Fibroblast of the conjunctiva (primary cell): ENCODE results near the gene LONRF2.

Experiments used
- DNase-seq: peaks from one replicate; pipeline ENCODE4 v3.0.0-alpha.2; 2010; ENCODE audit warnings: low read depth

LONRF2 gene

DNA sequence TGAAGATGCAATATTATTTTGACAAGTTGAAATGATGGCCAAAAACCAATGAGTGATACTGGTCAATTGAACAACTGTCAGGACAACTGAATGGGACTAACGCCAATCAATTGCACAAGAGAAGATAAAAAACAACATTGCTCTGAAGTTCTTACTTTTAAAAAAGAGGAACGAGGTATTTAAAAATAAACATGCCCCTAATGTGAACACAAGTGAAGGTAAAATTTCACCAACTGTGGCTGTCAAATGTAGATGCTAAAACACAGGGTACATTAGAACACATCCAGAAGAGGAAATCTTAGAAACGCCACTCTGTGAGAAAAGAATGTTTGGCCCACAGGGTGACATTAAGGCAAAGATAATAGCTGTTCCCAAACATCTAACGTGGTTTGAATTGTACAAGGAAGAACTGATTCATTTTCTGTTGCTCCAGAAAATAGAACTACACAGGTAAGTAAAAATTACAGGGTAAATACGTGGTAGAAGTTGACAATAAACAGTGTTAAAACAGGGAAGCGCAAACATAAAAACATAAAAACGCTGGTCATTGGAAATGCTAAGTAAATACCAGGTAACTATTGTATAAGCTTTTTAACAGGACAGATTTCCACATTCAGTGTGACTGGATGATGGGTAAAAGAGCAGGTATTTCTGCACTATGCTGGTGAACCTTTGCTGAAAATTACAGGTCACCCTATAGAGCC lies 20.3 kb downstream of the LONRF2 start:
- DNase-seq: no peak

DNA sequence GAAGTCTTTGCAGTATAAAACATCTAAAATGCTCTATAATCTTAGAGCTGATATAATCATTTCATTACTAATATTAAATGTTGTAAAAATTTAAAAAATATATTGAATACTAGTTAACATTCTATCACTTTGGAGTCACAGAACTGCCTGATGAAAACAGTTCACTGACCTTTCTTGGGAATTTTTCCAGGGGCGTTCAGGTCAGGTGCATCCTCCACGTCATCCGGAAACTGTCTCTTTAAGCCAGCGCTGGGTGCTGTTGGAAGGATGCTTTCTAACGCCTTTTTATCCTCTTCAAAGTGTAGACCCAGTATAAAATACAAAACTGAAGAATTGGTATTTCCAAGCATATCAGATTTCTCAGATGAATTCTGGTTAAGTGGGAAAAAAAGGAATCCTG lies 22.8 kb downstream of the LONRF2 start:
- DNase-seq: no peak

DNA sequence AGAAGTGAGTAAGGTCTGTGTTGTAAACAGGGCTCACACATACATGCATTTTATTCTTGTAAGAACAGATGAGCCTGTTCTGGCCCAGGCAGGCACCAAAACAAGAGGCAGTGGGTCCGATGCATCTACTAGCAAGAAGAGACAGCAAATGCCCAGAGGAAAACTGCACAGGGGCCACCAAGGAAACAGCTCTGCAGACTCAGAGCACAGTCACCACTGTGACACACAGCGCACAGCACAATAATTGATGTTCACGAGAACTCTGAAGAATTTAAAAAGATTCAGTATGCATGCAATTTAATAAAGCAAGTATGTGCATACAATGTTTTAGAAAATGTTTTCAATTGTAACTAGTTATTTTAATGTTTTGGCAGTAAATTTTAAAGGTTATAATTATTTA lies 24.8 kb downstream of the LONRF2 start:
- DNase-seq: no peak

DNA sequence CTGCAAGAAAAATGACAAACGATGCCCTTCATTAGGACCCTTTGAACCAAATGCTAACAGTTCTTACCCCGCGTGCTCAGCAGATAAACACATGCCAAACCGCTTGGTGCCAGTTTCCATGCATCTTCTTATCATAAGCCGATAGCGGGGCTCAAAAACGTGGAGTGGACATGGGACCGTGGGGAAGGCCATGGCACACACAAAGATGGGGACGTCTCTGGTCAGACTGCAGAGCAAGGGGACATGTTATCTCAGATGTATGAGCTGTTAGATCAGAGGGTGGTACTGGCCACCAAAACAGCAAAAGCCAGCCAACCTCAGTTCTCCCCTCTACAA lies 28.2 kb downstream of the LONRF2 start:
- no peak for DNase-seq

DNA sequence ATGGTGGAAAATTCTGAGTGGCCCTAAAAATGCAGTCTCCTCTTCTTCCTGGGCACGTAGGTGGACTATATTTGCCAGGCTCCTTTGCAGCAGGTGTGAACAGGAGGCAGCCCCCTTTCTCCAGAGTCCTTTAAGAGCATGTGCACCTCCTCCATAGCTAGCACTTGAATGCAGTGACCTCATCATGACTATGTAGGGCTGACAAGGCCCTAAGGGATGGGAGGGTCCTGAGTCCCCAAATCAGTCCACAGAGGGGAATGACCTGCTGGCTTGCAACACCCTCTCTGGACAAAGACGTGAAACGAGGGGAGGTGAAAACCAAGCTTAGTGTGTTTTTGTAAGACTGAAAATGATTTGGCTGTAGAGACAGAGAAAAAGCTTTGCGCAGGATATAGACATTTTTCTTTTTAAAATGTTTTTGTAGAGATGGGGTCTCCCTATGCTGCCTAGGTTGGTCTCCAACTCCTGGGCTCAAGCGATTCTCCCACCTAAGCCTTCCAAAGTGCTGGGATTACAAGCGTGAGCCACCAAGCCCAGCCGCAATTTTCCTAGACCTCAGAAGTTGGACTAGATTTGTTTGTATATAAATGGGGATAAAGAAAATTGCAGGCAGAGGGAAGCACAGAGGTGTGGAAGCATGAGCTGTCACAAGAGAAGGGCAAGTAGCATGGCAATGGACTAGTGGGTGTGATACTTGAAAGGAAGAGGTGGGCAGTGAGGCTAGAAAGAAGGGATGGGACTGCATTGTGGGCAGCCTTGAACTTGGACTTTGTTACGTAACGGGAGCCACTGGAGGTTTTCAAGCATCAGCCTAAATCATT lies 28.8 kb downstream of the LONRF2 start:
- DNase-seq: no peak

DNA sequence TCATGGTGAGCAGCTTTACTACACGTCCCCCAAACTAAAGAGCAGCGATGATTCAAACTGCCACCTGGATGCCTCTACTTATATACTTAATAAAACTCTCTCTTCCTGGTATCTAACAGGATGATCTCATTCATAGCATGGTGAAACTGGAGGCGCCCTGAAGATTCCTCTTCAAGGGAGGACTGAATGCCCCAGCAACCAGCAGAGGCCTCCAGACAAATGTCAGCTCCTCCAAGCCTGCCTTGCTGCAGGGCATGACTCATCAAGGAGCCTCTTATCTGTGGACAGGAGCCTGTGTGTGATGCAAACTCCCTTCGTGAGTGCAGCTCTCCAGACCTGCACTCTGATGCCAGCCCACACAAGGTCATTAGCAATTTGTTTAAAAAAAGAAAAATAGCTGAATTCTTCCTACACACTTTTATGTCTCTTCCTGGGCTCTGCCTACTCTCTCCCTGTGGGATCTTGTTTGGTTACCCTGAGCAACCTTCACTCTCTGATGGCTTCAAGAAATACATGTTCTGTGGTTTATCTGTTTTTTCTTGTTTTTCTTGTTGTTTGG lies 30.2 kb downstream of the LONRF2 start:
- no peak for DNase-seq

DNA sequence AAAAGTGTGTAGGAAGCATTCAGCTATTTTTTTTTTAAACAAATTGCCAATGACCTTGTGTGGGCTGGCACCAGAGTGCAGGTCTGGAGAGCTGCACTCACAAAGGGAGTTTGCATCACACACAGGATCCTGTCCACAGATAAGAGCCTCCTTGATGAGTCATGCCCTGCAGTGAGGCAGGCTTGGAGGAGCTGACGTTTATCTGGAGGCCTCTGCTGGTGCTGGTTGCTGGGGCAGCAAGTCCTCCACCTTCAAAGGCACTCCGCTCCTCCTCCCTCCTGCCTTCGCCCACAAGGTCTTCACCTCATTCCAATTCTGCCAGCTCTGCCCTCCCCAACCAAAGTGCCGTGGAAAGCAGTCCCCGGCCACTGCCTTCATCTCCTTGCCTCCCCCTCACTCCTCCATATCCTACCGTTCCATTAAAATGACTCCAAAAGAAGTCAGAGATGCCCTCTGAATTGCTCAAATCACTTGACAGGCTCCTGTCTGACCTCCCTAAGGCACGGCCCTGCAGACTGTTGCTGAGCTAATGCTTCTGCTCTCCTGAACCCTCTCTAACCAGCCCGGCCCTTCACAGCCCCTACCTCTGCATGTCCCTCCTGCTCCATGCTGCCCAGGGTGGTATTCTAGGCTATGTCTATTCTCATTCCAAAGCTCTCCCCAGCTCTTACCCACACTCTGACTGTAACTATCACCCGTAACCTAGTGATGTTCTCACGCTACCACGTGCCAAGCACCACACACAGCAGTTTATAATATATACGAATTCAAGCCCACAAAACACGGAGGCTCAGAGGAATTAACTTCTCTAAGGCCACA lies 30.9 kb downstream of the LONRF2 start:
- DNase-seq: peak; percentile 73

DNA sequence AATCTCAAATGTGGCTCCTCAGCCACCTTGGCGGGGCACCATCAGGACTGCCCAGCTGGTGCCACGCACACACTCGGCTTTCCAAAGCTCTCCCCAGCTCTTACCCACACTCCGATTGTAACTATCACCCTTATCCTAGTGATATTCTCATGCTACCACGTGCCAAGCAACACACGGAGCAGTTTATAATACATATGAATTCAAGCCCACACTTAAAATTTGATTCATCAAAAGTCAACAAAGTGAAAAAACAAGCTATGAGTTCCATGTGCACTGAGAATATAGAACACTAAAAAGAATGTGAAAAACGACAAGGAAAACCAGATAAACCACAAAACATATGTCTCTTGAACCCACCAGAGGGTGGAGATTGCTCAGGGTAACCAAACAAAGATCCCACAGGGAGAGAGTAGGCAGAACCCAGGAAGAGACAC lies 31.6 kb downstream of the LONRF2 start:
- no peak for DNase-seq

DNA sequence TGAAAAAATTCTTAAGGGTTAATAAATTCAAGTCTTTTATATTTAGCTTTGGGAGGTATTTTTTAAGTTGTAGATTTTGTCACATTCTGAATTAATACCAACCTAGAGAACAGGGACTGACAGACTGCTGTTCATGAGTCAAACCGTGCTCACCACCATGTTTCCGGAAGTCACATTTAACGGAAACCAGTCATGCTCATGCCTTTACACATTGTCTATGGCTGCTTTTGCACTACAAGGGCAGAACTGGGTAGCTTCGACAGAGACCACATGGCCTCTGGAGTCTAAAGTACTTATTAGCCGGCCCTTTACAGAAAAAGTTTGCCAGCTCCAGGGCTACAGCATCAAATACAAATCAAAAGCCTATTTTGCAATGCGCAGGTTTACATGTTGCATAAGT lies 33.3 kb downstream of the LONRF2 start:
- no peak for DNase-seq

DNA sequence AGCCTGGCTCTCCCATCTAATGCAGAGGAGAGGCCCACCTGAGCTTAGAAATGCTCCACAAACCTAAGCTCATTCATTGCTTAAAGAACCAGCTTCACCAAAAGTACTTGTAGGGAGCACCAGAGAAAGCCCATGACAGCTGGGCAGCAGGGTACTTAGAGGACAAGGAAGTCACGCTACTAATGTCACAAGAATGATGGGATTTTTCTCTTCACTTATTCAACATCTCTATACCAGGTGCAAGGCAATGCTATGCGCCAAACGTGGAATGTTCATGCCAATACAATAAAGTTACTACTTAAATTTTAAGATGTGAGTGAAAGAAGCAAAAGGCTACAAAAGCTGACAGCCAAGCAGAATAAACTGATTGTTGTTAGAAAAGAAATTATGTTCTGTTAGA lies 36.0 kb downstream of the LONRF2 start:
- DNase-seq: no peak

DNA sequence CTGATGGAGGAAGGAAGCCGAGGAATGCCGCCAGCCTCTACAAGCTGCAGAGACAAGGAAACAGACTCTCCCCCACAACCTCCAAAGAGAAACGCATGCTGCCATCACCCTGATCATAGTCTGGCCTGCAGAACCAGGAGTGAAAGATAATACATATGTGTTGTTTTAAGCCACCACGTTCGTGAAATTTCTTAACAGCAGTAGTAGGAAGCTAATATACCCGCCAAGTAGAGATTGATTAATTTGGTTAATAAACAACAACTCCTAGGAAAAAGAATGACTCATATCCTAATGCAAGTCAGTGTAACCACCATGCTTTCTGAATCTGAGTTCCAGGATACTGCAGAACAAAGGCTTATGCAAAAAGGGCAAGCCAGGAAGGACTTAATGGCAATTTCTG lies 36.6 kb downstream of the LONRF2 start:
- no peak for DNase-seq

DNA sequence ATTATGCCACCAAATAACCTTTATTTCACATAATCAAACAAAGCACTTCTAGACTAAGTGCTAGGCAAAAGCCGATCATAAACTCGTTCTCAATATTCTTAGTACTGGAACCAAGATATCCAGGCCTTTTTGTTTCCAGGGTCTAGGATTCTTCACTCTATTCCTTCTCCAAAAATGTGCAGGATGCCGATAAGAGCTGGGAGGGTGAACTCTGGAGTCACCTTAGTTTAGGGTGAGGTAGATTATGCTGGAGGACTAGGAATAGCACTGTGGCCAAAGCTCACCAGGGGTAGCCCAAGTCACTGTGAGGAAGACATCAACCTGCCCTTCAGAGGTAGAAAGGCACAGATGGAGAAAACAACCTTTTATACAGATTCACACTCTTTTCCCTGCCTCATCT lies 37.3 kb downstream of the LONRF2 start:
- no peak for DNase-seq

DNA sequence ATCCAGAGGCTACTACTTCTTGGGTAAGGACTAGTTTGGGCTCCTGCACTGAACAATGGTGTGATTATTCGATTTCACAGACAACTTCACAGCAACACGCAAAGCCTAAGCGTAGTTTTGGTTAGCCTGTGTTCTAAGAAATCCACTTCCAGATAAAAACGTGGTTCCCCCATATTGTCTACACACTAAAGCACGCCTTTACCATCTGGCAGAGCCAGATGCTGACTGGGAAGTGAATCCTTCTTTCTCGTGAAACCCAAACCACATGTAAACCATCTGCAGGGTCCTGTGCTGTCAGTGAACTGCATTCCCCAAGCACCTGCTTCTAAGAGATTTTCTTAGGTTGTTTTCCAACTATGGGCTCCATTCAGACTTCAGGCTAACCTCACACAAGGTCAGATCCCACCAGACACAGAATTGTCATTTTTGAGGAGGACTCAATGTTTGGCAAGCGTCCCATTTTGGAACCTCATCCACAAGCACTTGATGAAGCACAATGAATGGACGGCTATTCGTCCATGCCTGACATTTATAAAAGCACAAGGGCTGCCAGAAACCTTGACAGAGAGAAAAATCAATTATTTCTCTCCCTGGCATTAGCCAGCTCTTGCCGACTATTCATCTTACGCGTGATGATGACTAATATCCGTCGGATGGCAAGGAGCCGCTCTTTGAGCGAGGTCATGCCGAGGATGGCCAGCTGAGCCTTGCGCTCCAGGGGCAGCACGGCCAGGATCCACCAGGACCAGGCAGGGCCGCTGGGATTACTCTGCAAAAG lies 38.4 kb downstream of the LONRF2 start:
- no peak for DNase-seq

DNA sequence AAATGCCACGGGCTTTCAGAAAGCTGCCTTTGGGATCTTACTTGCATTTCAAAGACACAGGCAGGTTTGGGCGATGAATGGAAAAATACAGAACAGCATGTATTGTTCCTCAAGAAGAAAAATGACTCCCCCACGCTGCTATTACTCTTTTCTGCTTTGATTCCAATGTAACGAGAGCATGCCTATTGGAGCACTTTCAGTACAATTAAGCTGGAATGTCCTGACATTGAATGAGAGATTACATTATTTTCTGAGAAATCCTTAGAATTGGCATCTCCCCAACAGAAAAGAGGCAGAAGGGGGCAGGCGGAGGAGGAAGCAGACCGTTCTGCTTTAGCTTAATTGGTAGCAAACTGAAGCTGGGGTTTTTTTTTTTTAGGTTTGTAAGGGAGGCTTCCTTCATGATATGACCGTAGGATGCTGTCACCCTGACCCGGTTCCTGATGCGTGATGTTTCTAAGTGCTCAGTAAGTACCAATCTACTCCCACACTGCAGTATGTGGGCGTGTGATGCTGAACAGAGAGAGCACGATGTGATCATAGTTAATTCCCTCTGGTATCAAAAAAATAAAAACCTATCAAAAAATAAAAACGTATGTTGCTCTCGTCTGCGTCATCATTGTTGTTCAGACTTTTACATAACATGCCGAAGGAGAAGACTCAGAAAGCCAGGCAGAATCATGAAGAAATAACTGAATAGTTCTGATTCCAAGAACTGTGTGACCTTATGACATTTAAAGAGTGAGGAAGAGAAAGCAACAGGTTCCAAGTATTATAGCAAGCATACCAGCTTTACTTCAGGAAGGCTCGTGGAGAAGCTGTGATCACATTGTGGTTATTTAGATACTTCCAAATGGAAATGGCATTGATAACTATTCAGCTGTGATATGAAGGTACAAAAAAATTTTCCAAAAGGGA lies 40.5 kb downstream of the LONRF2 start:
- no peak for DNase-seq

DNA sequence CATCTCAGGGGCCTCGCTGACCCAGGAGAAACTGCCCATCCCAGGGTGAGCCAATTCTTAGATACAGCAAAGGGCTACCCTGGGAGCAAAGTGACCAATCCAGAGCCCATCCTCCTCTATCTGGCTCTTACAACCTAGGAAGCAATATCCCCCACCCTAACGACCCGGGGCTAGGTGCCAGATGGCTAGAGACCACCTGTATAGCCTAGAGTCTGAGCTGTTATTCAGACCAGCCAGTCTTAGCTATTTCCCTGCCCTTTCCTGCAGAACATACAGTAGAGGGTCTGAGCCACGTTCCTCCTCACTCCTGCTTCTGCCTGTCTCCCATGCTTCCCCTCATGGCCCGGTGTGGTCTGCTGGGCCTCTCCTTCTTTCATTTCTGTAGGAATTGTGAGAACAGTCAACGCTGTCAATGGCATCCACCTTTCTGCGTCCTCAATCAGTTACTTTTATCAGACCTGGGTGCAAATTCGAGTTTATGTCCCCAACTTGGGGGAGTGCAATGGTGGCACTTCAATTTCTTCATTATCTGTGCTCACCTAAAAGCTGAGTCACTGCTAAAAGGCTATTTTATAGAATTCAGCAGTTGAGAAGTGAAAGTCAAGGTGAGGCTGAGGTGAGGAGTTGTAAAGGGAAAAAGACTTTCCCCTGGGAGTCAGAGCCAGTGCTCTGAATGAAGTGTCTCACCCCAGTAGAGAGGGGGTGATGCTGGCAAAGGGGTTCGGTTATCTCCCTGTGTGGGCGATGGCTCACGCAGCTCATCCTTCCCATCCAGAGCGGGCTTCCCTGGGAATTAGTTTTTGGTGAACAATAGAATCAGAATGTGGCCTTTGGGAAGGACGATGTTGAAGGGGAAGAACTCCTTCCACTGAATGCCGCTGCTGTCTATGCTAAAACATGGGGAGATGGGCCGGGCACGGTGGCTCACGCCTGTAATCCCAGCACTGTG lies 42.4 kb downstream of the LONRF2 start:
- DNase-seq: no peak

DNA sequence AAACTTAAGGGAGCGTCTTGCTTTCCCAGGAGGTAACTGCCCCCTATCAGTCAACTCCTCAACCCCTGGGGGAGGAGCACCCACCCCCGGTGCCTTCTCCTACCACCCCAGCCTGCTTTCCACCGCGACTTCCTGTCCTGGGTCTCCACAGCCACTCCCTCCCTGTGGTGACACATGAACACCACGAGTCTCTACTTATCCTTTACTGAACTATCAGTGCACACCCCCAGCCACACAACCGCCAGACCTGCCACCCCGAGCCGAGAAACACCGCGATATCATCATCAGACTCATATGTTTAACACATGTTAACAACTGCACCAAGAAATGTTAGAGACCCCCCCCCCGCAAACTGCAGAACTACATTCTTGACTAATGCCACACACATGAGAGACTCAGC lies 43.3 kb downstream of the LONRF2 start:
- no peak for DNase-seq

DNA sequence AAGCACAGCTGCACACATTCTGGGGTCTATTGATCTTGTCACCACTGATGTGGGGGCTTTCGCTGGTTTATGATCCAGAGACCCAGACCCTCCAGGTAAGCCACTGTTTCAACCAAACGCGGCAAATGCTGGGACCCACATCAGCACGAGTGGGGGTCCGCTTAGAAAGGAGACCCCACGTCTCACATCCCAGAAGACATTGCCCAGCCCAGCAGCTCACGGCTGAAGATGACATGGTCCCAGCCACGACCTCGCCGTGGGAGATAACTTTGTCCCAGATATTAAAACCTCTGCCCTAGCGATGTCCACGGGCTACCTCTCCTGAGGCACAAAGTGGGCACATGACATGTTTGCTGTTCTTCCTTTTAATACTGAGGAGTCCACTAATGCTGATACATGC lies 43.8 kb downstream of the LONRF2 start:
- DNase-seq: no peak

DNA sequence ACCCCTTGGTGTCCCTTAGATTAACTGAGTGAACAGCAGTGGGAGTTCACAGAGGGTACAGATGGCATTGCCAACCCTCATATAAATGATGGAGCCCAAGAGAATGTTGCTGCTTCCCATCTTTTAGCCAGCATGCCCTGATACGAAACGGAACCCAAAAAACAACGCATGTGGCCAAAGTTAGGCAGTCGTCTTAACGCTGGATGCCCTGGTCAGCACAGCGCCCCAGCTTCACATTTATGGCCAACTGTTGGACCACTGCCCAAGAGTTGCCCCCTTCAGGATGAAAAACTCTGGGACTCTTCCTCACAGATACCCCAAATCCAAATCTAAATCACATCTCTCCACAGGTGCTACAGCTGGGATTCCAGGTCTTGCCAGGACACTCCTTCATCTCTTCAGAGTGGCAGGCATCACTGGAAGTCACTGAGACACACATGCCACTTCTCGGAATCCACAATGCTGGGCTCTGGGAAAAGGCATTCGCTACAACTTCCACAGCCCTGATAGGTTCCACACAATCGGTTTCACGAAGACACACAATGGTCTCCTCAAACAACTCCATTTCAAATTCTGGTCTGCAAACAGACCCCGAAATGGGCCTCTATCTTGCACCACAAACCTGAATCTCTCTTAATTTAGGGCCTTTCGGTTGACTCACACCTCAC lies 44.6 kb downstream of the LONRF2 start:
- no peak for DNase-seq

DNA sequence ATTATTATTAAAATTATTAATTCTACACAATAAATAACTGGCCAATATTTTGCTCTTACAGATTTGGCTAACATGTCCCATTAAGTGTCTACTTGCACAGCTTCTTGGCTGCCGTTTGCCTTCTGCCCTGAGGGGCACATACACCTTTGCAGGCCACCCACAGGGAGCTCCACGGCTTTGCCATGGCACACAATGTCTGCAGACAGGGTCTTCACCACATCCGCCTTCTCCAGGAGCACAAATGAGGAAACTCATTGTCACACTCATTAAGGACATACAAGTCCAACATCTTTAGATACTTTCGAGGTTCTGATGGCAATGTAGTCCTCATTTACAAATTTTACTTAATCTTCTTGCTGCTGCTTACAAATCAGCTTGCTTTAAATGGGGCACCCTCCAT lies 45.6 kb downstream of the LONRF2 start:
- DNase-seq: no peak
